Epidermal melanocyte (primary cell): Measurements from ENCODE around the gene SPAG6.

Source experiments
- DNase-seq: peaks from one replicate; pipeline ENCODE4 v3.0.0; 2011; ENCODE audit warnings: low spot score; ENCODE audit not compliant: insufficient read length

SPAG6 gene

GRCh38 chr10:22459496-22459895, 114.2 kb downstream of the SPAG6 start:
- no peak for DNase-seq

GRCh38 chr10:22460101-22460500, 114.8 kb downstream of the SPAG6 start:
- DNase-seq = no peak

GRCh38 chr10:22460531-22461403, 115.5 kb downstream of the SPAG6 start:
- no peak for DNase-seq

GRCh38 chr10:22461891-22462290, 116.6 kb downstream of the SPAG6 start:
- DNase-seq = no peak

- DNase-seq = no peak
Measured at GRCh38 chr10:22463255-22463654, 118.0 kb downstream of the SPAG6 start.

- DNase-seq = no peak
Measured at GRCh38 chr10:22464966-22465629, 119.8 kb downstream of the SPAG6 start.

- DNase-seq = no peak
Measured at GRCh38 chr10:22466763-22467334, 121.6 kb downstream of the SPAG6 start.
